Right lobe of liver (tissue), 4 donors: ENCODE results near the gene CLCF1.
"Not testable (repeated sequence)": the region's sequence is repeated elsewhere in the genome, so short reads cannot be mapped to it uniquely, and the experiment has no call there.

Source experiments
- POLR2A ChIP-seq: fragments of 450-650 bp; IDR thresholded peaks from one replicate; pipeline ENCODE4 v1.6.1; 2017; ENCODE audit warnings: antibody characterized with exemption, mild to moderate bottlenecking
- TF ChIP-seq, protein P1 (sequence below), 4 donors: fragments of 200-600 bp in 3 of 4; fragments of 450-650 bp in 1 of 4; IDR thresholded peaks; one replicate each; pipeline versions ENCODE4 v1.5.1 to v1.8.0; 2016 to 2022; ENCODE audit warnings: antibody characterized with exemption in 4 of 4, mild to moderate bottlenecking in 2 of 4
- donor health status: DM: no; HTN: no; CAD: no.
- donor health status: DM: no; HTN: no; CAD: no.
- donor health status: DM: no; HTN: yes; CAD: no.

DNA sequence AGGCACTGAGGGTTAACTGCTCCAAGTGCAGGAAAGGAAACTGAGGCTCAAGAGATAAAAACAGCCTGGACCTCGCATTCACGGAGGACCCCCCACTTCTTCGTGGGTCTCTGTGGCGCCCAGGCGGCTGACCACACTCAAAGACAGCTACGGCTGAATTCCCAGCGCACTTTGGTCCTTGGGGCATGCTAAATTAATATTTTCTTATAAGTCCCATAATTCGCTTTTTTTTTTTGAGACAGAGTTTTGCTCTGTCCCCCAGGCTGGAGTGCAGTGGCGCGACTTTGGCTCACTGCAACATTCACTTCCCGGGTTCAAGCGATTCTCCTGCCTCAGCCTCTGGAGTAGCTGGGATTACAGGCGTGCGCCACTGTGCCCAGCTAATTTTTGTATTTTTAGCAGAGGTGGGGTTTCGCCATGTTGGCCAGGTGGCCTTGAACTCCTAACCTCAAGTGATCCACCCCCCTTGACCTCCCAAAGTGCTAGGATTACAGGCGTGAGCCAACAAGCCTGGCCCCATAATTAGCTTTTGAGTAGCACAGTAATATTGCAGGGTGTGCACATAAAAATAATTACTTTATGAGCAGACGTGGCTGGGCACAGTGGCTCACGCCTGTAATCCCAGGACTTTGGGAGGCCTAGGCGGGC lies 28.9 kb upstream of the CLCF1 start:
- TF ChIP-seq, protein P1, sequence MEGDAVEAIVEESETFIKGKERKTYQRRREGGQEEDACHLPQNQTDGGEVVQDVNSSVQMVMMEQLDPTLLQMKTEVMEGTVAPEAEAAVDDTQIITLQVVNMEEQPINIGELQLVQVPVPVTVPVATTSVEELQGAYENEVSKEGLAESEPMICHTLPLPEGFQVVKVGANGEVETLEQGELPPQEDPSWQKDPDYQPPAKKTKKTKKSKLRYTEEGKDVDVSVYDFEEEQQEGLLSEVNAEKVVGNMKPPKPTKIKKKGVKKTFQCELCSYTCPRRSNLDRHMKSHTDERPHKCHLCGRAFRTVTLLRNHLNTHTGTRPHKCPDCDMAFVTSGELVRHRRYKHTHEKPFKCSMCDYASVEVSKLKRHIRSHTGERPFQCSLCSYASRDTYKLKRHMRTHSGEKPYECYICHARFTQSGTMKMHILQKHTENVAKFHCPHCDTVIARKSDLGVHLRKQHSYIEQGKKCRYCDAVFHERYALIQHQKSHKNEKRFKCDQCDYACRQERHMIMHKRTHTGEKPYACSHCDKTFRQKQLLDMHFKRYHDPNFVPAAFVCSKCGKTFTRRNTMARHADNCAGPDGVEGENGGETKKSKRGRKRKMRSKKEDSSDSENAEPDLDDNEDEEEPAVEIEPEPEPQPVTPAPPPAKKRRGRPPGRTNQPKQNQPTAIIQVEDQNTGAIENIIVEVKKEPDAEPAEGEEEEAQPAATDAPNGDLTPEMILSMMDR (IDR thresholded peaks at IDR 0.05): not testable (repeated sequence)
- not testable (repeated sequence) for TF ChIP-seq POLR2A
